COLO668 (cell line): ENCODE measurements around the gene RNF152.

Experiments used
- DNase-seq: peaks from one replicate; lab custom pipeline; 2025; ENCODE audit not compliant: unreplicated experiment; lab: John Stamatoyannopoulos, UW

Gene RNF152, protein sequence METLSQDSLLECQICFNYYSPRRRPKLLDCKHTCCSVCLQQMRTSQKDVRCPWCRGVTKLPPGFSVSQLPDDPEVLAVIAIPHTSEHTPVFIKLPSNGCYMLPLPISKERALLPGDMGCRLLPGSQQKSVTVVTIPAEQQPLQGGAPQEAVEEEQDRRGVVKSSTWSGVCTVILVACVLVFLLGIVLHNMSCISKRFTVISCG

DNA sequence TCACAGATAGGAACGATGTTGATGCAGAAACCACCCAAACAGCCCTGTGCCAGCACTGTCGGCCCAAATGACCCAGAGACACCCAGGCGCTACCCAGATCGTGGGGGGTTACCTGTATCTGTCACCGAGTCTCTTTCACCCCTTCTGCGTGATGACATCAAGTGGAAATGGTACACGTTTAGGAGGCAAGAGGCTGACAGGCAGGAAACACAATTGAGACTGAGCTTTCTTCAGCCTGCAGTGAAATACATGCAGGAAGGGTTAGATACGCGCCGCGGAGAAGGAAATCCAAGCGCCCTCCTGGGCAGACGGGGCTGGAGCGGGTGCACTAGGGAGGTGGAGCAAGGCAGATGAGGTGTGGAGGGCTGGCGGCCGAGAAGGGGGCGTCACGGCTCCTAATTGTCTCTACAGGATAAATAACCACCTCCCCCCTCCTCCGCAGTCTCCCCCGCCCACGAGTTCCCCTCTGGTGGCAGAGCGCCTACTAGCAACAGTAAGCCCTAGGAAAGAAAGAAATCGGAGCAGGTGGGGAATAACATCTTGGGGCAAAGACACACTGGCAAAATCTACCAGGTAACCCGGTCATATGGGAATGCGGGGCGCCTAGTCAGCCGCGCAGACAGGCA, at the start of gene RNF152:
RNF152 (minus strand) TSS at position 325 of the 626 bp plus-strand sequence. CDS start 76,544 bp downstream, outside the sequence.
- DNase-seq = no peak

DNA sequence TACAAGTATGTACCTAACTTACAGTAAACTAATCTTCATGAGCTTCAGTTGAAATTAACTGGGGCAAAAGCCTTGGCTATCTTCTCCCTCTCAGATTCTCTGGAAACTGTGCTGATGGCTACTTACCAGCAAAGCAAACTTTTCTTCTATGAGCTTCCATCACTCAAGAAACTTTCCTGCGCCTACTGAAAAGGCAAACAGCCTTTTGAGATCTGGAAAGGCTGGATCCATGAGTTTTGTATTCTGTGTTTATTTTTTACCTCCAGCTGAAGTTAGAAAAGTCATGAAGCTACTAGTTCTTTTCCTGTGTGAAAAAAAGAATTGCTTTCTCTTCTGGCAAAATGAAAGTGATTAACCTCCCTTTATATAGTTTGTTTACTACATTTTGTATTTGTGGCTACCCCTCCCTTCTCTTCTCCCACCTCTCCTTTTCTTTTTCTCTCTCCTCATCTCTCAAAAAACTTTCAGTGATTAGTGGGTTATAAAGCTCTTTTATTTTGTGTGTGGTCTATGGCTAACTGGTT, 49.2 kb upstream of the RNF152 start:
- DNase-seq = no peak

DNA sequence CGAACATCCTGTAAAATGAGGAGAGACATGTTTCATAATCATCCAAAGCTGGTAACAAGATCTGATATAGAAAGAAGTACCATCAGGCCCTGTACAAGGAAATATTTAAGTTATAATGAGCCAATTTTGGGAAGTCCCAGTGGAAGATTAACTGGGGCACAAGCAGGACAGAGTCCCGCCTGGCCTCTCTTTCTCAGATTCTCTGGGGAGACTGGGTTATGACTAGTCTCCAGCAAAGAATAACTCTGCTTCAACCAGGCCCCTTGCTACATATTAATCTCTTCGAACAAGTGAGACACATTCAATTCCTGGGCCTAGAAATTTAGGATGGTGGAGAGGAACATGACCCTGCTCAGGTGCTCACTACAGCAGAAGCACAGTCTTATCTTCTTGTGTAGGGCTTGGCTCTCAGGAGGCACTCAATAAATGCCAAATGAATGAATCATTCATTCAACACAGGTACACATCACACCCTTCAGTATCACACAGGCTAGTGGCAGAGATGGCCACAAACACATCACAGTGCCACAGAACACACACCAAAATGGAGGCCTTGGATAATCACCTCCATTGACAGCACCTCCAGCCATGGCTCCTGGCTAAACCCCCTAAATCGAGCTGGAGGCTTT, 46.4 kb upstream of the RNF152 start:
- no peak for DNase-seq

DNA sequence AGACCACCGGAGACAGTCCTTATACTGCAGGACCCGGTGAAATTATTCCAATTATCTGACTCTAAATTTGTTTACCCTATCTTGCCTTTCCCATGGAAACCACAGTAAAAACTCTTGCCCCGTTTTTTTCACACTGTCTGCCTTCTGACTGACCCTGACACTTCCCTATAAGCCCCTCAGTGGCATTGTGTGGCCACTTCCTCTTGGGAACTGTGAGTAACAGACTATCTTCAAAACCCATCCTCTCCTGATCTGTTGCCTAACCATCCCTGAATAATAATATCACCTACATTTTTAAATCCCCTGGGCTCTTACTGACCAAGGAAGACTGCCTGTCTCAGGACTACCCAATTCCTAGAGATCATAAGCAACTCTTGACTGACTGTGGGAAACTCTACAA, 42.6 kb upstream of the RNF152 start:
- no peak for DNase-seq

DNA sequence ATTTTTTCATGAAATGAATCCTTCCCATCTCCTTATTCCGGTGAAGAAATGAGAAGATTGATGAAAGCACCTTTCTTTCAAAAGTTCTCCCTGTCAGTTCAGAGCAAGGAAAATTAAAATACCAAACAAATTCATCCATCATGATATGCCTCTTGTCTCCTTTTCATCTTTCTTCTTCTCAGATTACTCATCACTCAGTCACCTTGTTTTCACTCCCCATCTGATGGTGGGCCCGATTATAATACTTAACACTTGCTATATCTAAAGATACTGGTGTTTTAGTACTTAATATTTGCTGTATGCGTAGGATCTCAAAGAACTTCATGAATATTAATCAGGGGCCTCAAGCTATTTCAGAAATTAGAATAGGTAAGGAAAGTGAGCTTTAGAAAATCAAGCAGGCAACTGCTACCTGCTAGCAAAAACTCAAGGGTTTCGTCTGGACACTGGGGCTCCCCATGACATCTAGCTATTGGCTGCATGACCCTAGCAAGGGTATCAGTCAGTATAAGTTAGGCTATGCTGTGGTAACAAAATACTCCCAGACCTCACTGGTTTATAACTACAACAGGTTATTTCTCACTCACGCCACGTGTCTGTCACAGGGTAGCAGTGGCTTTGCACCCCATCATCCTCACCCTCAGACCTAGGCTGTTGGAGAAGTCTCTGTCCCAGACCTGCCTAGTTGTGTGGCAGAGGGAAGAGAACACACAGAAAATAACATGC, 39.0 kb upstream of the RNF152 start:
- DNase-seq = no peak

DNA sequence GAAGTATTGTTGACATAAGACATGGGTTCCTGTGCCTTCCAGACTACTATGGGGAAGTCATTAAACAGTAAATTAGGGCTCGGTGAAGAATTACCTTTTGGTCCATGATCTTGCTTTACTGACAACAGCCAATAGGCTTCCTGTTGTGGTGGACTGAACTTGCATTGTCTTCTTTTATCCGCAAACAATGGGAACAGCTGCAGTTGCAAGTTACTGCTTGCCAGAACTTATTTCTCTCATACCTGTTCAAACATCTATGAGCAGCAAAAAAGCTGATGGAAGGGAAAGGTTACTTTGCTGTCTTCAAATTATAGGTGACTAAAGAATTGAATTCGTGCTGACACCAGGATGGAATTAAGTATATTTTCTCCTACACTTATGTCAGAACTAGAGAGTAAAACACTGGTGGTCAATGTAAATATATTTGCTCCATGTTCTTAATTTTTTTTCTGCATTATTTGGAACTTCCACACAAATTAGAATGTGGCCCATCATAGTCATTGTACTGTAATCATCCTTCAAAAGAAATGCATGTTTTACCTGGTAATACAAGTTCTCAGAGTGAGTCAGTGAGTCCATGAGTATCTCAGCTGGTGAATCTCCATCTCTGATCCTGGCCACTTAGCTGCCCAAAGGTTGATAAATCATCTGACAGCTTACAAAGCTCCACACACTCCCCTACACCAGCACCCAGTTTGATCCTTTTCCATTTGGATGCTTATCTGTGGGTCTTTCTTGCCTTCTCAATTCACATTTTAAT, 37.3 kb upstream of the RNF152 start:
- DNase-seq = peak; percentile 27

DNA sequence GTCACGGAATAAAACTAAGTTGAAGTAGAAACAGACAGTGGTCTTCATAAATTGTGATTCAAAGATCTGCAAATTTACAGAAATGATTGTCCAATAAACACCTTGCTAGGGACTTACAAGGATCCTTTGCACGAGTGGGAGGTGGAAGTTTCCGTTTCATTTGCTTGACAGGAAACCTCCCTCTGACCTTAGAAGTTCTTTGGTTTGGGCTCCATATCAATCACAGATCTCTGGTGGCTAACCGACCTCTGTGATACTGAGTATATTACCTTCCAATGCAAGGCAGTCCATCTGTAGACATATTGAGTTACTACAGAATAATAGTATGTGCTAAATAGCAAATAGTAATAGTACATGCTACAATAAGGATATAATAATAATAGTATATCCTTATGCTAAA, 33.7 kb upstream of the RNF152 start:
- DNase-seq = no peak

DNA sequence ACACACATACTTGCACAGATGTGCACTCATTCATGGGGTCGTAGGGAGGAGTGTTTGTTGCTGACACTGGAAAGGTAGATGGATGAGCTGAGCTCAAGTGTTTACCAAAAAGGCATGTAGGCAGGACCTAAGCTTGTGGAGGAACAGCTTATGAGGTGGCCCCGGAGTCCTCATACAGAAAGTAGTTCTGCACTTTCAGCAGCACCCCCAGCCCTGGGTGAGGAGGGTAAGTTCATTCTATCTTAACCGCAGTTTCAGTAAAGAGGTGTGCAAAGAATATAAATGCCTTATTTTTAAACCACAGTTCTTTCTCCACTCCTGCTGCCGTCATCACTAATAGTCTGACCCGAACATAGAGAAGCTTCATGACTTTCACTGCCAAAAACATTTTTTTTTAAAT, 31.7 kb upstream of the RNF152 start:
- DNase-seq = no peak

DNA sequence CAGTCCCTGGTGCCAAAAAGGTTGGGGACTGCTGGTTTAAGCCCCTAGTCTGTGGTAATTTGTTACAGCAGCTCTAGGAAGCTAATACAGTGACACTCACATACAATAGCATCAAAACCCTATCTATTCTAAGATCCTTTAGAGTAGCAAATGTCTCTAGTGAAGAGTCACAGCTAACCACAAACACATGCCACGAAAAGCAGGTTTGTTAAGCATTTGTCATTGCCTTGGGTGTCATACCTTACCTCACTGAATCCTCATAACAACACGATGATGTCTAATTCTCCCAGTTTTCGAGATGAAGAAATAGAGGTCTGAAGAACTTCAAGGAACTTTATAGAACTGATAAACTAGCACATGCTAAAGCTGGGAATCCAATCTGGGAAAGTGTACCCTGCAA, 29.6 kb upstream of the RNF152 start:
- no peak for DNase-seq

DNA sequence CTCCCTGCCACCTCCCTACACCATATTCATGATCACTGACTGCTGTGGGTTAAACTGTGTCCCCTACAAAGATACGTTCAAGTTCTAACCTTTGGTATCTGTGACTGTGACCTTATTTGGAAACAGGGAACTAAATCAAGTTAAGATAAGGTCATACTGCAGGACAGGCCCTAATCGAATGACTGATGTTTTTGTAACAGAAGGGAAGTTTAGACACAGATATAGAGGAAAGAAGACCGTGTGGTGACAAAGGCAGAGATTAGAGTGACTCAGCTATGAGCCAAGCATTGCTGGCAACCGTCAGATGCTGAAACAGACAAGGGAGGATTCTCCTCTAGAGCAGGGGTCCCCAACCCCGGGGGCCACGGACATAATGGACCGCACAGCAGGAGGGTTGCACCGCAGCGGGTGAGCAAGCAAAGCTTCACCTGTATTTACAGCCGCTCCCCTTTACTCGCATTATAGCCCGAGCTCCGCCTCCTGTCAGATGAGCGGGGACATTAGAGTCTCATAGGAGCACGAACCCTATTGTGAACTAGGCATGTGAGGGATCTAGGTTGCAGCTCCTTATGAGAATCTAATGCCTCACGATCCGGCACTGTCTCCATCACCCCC, 28.9 kb upstream of the RNF152 start:
- DNase-seq = no peak

DNA sequence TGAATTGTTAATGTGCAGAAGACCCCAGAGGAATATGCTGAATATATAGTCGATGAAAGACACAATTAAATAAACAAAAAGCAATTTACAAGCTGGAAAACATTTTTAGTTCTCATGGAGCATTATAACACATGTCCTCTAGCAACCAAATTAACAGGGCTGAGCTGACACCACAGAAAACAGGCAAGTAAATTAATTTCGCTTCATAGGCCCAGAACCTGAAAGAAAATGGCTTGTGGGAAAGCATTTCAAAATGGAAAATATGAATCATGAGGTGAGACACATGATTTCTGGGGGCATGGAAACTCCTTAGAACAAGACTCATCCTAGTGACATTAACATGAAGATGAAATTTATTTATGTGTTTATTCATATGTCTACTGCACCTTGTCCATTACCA, 25.0 kb upstream of the RNF152 start:
- DNase-seq = no peak

DNA sequence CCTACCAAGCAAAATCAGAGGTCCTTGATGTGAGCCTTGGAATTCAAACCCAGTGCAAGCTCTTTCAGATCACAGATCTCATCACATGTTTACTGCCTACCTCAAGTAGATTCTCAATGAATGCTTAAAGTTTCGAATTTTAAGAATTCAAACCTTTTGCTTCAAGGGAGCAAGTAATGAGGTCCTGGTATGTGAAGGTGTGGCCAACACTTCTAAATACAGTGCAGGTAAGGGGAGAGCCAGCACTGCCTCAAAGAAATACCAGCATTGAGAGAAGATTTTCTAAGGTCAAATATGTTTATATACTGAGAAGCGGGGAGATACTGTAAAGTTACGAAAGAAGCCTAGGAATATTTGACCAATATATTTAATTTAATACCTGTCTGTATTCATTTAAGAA, 19.7 kb upstream of the RNF152 start:
- DNase-seq = no peak

DNA sequence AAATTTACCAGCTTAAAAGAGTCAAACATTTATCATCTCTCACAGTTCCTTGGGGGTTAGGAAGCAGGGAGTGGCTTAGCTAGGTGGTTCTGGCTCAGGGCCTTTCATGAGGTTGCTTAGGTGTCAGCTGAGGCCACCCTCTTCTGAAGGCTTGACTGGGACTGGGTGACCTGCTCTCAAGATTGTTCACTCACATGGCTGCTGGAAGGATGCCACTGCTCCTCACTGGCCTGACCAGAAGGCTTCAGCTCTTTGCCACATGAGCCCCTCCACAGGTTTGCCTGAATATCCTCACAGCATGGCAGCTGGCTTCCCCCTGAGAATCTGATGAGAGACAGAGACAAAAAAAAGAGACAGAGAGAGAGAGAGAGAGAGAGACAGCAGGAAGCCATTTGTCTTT, 17.3 kb upstream of the RNF152 start:
- DNase-seq = no peak

DNA sequence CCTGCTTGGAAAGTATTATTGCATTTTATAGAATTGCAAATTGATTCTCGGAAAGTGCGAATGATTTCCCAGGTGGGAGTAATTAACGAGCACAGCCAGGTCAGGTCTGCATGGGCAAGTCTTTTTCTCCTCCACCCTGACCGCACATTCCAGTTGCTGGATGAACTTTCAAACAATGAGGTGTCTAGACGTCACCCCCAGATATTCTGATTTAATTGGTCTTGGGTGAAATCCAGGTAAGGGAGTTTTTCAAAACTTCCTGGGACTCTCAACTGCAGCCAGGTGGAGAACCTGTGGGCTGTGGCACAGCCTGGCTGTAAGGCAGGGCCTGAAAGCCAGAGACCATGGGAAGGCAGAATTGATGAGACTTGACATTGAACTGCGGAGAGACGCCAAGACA, 15.9 kb upstream of the RNF152 start:
- no peak for DNase-seq

DNA sequence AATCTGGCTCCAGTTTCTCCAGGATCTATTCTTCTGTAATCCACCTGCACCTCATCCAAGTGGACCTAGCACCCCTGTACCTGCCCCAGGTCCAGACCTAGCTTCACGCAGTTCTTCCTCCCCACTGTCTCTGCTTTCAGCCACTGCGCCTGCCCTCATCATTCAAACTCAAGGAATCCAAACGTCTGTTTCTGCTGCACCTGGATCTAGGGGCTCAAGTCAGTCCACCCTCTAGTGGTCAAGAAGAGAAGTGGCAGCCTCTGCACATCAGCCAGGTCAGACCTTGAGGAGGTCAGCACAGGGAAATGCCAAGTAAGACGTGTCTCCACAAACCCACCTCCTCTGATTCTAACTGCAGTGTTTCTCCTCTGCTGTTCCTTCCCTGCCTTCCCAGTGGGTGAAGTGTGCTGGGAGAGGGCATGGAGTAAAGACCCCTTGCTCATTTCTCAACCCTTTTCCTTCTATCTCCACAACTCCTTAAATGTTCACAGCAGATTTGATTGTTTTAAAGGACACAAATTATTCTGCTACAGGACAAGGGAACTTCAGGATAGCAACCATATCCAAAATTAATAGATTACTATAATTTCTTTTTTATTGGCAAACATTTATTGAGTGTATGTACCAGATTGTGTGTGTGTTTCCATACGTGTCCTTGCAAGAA, 8.6 kb upstream of the RNF152 start:
- DNase-seq = peak; percentile 24

DNA sequence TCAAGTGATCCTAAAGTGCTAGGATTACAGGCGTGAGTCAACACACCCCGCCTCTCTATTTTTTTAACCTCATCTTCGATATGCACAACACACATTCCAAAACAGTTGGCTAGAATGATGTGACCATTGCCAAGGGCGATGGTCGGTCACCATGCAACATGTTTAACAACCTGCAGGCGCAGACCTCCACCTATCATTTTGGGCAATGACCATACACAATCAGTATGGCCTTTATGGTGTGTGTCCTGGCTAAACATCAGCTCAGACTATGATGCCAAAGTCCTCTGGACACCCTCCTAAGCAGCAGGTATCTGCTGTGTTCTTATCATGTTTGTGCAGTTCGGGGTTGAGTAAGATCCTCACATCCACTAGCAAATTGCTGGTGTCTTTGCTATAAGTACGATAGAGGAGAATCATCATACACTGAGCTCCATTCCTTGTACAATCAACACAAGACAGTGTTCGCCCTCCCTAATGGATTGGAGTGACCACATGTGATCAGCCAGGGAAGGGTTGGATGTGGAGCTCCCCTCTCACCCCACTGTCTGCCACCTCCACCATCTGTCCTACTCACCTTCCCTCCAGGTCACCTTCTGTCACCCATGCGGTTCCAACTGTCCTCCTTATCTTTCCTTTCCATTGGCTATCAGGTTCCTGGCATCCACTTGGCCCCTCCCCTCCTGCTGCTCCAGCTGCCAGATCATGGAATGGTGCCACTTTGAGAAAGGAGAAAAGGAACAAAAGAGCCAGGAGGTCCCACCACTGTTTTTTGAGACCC, 7.9 kb upstream of the RNF152 start:
- DNase-seq = no peak

DNA sequence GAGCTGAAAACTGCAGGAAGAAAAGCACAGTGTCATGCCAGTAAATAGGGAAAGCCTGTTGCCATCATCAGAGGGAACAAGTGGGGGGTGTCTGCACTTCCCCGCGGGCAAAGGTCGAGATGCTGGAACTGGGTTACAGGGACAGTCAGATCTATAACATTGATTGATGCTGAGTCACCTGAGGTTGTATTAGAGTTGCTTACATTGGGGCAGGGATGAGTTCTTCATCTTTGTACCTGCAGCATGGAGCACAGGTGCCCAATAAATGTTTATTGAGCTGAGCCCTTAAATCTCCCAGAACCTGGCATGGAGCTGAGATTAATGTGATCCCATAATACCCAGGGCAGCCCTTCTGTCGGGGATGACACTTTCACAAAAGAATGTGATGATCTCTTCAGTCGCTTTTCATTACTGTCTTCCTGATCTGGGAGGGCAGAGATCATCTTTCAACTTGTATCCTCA, 5.9 kb upstream of the RNF152 start:
- peak; percentile 87 for DNase-seq

DNA sequence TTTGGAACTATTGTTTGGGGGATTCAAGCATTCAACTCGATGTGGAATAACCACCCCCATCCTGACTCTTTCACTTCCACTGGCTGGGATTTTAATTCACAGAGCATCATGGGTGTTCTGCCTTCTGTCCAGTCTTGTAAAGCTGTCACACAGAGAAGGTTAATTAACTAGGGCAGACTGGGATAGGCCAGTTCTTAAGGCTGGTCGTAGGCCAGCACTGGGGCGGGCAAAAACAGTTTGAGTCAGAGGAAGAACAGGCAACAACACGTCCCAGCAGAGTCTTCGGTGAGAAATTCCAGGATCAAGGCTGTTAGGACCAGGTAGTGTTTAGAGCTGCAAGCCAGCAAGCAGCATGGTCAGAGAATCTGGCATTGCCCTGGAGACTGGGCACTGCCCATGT, 4.0 kb upstream of the RNF152 start:
- DNase-seq = no peak

DNA sequence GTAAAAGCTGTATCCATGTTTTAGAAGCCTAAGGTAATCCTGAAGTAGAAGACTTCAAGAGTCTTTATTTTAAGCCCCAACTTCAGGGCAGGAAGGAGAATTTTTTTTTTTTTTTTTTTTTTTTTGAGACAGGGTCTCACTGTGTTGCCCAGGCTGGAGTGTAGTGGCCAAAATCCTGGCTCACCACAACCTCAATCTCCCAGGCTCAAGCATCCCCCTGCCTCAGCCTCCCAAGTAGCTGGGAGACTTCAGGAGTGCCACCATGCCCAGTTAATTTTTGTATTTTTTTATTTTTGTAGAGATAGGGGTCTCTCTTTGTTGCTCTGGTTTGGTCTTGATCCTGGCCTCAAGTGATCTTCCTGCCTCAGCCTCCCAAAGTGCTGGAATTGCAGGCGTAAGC, 3.3 kb upstream of the RNF152 start:
- DNase-seq = no peak
